NT2/D1 (cell line): Measurements from ENCODE around the gene MAML2.

Source experiments
- DNase-seq: peaks from one replicate; pipeline ENCODE4 v3.0.0-alpha.2; 2011; ENCODE audit warnings: low read depth, low spot score
- H3K27me3 ChIP-seq: 2 replicates; pipeline ENCODE4 v1.6.0; 2011; ENCODE audit warnings: mild to moderate bottlenecking; ENCODE audit not compliant: insufficient read length, insufficient read depth
- H3K36me3 ChIP-seq: 2 replicates; pipeline ENCODE4 v1.6.1; 2011; ENCODE audit warnings: mild to moderate bottlenecking, low read length, mixed read lengths; ENCODE audit not compliant: insufficient read depth, insufficient read length
- H3K4me1 ChIP-seq: 2 replicates; pipeline ENCODE4 v1.5.1; 2011; ENCODE audit not compliant: insufficient read depth, insufficient read length
- H3K4me3 ChIP-seq: 2 replicates; pipeline ENCODE4 v1.5.1; 2011; ENCODE audit warnings: low read depth; ENCODE audit not compliant: insufficient read length
- H3K9ac ChIP-seq: 2 replicates; pipeline ENCODE4 v1.6.0; 2011; ENCODE audit warnings: low read depth; ENCODE audit not compliant: insufficient read length
- H3K9me3 ChIP-seq: 2 replicates; pipeline ENCODE4 v1.5.1; 2011; ENCODE audit warnings: mild to moderate bottlenecking, low read length; ENCODE audit not compliant: insufficient read depth
- SUZ12 ChIP-seq: IDR thresholded peaks from 2 replicates; pipeline ENCODE4 v1.6.1; 2011; ENCODE audit not compliant: insufficient read length, insufficient read depth; ENCODE audit errors: extremely low read depth
- YY1 ChIP-seq: IDR thresholded peaks from 2 replicates; pipeline ENCODE4 v1.6.1; 2011; ENCODE audit not compliant: insufficient read length, insufficient read depth
- ZNF274 ChIP-seq: IDR thresholded peaks from 2 replicates; pipeline ENCODE4 v1.6.1; 2011; ENCODE audit warnings: mild to moderate bottlenecking, low read depth, low read length

MAML2 gene

GRCh38 chr11:96280444-96280843, 62.6 kb downstream of the MAML2 start:
- no peak for DNase-seq
- no peak overlapping the region for H3K4me3 ChIP-seq
- H3K27me3 ChIP-seq, result no peaks in the 10 kb centered on the region
- no peaks in the 10 kb centered on the region for H3K9me3 ChIP-seq
- H3K4me1 ChIP-seq, result no peaks in the 10 kb centered on the region
- H3K9ac ChIP-seq, result no peak overlapping the region
- TF ChIP-seq YY1 (no peak), SUZ12 (no peak), ZNF274 (no peak)
- H3K36me3 ChIP-seq, result no peaks in the 10 kb centered on the region

GRCh38 chr11:96279896-96280290, 63.1 kb downstream of the MAML2 start:
- no peaks in the 10 kb centered on the region for H3K27me3 ChIP-seq

GRCh38 chr11:96279018-96279895, 63.7 kb downstream of the MAML2 start:
- Histone ChIP-seq H3K36me3 (no peaks in the 10 kb centered on the region), H3K9me3 (no peaks in the 10 kb centered on the region; the same call in 1 of the 2 replicates), H3K4me1 (no peaks in the 10 kb centered on the region), H3K9ac (no peak overlapping the region), H3K4me3 (no peak overlapping the region), H3K27me3 (no peaks in the 10 kb centered on the region)
- no peak for DNase-seq
- TF ChIP-seq SUZ12 (no peak), ZNF274 (no peak), YY1 (no peak)

More at GRCh38 chr11:96279896-96280290, 63.1 kb downstream of the MAML2 start:
- TF ChIP-seq YY1, result no peak
- TF ChIP-seq ZNF274, result no peak
- no peak for TF ChIP-seq SUZ12
- Histone ChIP-seq H3K9ac (no peak overlapping the region), H3K9me3 (no peaks in the 10 kb centered on the region), H3K36me3 (no peaks in the 10 kb centered on the region), H3K4me1 (no peaks in the 10 kb centered on the region), H3K4me3 (no peak overlapping the region)
- DNase-seq, result no peak

GRCh38 chr11:96278039-96278897, 64.7 kb downstream of the MAML2 start:
- TF ChIP-seq YY1 (no peak), SUZ12 (no peak), ZNF274 (no peak)
- DNase-seq, result no peak
- Histone ChIP-seq H3K4me3 (no peak overlapping the region), H3K36me3 (no peaks in the 10 kb centered on the region), H3K4me1 (no peaks in the 10 kb centered on the region), H3K9ac (no peak overlapping the region), H3K27me3 (no peaks in the 10 kb centered on the region), H3K9me3 (no peaks in the 10 kb centered on the region; the same call in 1 of the 2 replicates)

GRCh38 chr11:96277696-96278038, 65.3 kb downstream of the MAML2 start:
- TF ChIP-seq SUZ12 (no peak), ZNF274 (no peak), YY1 (no peak)
- H3K27me3 ChIP-seq, result no peaks in the 10 kb centered on the region
- H3K4me3 ChIP-seq, result no peak overlapping the region
- DNase-seq, result no peak
- no peak overlapping the region for H3K9ac ChIP-seq
- no peaks in the 10 kb centered on the region for H3K36me3 ChIP-seq
- H3K4me1 ChIP-seq, result no peaks in the 10 kb centered on the region
- H3K9me3 ChIP-seq, result no peaks in the 10 kb centered on the region; the same call in 1 of the 2 replicates

GRCh38 chr11:96276836-96277235, 66.2 kb downstream of the MAML2 start:
- no peak for TF ChIP-seq YY1
- TF ChIP-seq ZNF274, result no peak
- TF ChIP-seq SUZ12, result no peak
- DNase-seq, result no peak
- Histone ChIP-seq H3K9me3 (no peaks in the 10 kb centered on the region; the same call in 1 of the 2 replicates), H3K4me3 (no peak overlapping the region), H3K4me1 (no peaks in the 10 kb centered on the region), H3K36me3 (no peaks in the 10 kb centered on the region), H3K27me3 (no peaks in the 10 kb centered on the region), H3K9ac (no peak overlapping the region)
